GM19452 (cell line): Measurements from ENCODE around the gene GIT2.
"Not testable (repeated sequence)": the region's sequence is repeated elsewhere in the genome, so short reads cannot be mapped to it uniquely, and the experiment has no call there.

ENCODE experiments used
- ATAC-seq: cut with Tn5 transposase; IDR thresholded peaks from one replicate; pipeline ENCODE4 v1.9.1; 2021; ENCODE audit not compliant: unreplicated experiment

Gene GIT2

DNA sequence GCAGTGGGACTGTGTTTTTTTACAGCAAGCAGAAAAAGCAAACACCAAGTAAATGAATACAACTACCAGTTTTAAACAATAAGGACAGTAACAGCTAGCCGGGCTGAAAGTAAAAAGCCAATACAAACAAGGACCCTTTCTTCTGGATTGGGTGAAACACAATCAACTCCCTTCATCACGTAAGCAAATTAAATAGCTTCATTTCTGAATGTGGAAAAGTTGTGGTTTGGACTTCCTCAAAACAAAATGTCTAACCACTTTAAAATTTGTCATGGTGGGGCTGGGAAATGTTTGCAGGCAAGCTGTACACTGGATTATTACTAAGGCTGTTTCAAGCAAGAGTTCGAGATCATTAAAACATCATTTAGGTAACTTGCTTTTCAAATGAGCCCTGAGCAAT, 48.6 kb downstream of the GIT2 start:
- ATAC-seq: no peak

- no peak for ATAC-seq
Measured at GRCh38 chr12:109946913-109947312, 49.3 kb downstream of the GIT2 start.

- ATAC-seq: no peak
Measured at GRCh38 chr12:109946505-109946904, 49.7 kb downstream of the GIT2 start.

DNA sequence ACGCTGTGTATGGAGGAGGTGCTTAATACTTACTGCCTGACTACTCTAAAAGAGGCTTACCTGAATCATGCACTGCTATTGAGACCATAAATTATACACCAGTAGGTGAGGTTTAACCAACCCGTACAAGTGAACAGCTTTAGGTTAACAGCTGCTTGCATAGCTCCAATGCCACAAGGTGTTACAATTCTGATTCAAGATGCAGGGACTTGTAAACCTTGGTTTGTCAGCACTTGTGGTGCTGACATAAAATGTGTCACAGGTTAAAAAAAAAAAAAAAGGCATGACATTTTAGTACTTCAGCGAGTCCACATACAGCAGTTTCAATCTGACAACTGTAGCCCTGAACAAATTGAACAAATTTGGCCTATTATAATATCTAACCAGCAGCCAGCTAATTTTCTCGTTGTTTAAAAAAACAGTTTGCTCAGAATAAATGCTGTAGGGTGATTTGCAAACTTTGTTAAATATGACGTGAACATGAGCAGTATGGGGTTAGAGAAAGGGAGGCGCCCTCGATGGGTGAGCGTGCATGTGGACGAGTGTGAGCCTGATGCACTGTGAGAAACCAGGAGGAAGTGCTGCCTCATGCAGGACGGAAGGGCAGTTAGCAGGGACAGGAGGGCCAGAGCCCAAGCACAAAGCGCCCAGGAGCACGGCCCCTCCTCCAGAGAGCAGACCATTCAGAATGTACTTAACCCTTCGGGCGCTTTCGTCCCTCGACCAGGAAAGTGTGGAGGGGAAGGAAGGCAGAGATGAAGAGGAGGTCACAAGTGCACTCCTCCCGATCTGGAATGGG, 51.4 kb downstream of the GIT2 start:
- ATAC-seq: no peak

DNA sequence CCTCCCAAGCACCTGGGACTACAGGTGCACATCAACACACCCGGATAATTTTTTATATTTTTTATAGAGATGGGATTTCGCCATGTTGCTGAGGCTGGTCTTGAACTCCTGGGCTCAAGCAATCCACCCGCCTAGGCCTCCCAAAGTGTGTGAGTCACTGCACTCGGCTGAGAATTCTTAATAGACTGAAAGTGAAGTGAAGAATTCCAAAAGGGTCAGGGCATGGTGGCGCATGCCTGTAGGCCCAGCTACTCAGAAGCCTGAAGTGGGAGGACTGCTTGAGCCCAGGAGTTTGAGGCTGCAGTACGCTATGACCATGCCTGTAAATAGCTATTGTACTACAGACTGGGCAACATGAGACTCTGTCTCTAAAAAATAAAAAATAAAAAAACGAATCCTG, 52.4 kb downstream of the GIT2 start:
- ATAC-seq: no peak

DNA sequence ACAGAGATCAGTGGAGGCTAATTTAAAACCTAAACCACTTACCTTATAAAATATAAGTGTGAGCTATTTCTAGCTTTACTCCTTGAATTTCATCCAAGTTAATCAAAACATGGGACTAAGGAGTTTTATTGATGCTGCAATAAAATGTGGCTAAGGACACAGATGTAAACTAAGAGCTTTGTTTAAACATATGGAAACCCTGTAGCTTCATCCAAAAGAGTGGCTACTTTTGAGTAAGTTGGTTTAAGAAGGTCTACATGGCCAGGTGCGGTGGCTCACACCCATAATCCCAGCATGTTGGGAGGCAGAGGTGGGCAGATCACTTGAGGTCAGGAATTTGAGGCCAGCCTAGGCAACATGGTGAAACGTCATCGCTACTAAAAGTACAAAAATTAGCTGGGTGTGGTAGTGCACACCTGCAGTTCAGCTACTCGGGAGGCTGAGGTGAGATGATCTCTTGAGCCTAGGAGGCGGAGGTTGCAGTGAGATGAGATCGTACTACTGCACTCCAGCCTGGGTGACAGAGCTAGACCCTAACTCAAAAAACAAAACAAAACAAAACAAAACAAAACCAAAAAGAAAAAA, 55.7 kb downstream of the GIT2 start:
- ATAC-seq: no peak

- no peak for ATAC-seq
Measured at GRCh38 chr12:109939504-109939903, 56.7 kb downstream of the GIT2 start.

DNA sequence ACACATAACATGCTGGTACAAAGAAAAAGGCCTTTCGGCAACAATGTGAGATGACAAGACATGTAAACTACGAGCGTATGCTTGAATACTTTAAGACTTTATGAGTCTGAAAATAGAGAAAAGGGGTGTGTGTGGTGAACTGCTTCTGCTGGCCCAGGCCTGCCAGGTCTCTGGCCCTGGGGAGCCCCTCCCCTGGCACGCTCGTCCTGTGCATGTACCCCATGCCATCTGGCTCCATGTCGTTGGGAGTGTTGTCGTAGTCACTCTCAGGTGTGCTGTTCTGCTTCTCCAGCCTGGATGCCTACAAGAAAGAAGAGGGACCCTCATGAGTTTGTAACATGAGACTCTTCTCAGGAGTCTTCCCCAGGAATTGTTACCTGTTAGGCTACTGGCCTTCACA, 57.2 kb downstream of the GIT2 start:
- ATAC-seq: no peak

GRCh38 chr12:109937371-109937770, 58.8 kb downstream of the GIT2 start:
- ATAC-seq: no peak

DNA sequence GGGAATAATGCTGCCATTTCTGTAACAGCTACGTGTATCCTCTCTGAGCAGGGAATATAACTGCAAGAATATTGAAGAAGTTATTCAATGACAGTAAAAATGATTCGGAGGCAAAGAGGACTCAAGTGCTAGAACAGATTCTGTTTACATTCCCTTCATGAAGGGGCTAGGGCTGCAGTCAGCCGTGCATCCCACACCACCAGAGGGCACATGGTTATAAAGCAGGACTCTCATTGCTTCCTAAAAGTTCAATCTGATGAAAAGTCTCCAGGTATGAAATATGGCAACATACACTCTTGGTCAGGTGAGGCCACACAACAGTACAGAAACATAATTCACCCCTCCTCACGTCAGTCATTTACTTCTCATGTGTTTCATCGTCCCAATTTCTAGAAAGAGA, 62.1 kb downstream of the GIT2 start:
- ATAC-seq: no peak

- ATAC-seq: no peak
Measured at GRCh38 chr12:109932878-109933503, 63.2 kb downstream of the GIT2 start.

DNA sequence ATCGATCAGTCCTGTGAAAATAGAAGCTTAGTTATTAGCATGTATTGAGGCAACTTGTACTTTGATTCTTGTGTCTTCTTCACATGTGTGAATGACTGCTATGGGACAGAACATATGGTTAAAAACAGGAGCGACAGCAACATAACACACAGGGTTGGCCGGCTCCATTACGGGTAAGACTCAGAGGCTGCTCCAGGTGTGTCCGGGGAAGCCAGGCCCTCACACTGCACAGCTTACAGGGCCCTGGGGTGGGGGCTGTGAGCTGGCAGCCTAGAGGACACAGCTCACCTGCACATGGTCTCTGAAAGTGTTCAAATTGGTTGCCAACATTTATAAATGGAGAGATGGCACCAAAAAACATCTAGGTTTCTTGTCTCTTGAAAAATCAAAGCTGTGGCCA, 65.0 kb downstream of the GIT2 start:
- ATAC-seq: no peak

GRCh38 chr12:109930028-109930800, 66.0 kb downstream of the GIT2 start:
- ATAC-seq: no peak

DNA sequence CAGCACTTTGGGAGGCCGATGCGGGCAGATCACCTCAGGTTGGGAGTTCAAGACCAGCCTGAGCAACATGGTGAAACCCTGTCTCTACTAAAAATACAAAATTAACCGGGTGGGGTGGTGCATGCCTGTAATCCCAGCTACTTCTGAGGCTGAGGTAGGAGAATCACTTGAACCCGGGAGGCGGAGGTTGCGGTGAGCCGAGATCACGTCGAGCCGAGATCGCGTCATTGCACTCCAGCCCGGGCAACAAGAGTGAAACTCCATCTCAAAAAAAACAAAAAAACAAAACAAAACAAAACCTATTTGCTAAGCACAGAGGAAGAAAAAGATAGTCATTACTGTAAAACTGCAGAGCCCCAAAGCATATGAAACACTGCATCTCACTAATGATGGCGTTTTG, 66.8 kb downstream of the GIT2 start:
- ATAC-seq: not testable (repeated sequence)

GRCh38 chr12:109928058-109928656, 68.0 kb downstream of the GIT2 start:
- no peak for ATAC-seq

DNA sequence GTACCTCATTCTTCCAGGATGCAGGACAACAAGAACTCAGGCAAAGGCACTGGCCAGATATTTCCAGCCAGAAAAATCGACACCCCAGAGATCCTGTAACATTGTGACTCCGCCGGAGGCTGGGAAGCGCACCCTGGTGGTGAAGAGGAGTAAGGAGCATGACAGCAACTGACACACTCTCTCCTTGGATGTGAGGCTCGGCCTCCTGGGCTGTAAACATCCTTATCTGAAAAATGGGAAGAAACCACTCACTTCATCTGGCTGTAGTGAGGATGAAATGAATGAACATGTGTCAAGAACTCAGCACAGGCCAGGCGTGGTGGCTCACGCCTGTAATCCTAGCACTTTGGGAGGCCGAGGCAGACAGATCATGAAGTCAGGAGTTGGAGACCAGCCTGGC, 68.5 kb downstream of the GIT2 start:
- ATAC-seq: no peak

GRCh38 chr12:109926488-109927210, 69.5 kb downstream of the GIT2 start:
- no peak for ATAC-seq

GRCh38 chr12:109926016-109926415, 70.2 kb downstream of the GIT2 start:
- no peak for ATAC-seq

DNA sequence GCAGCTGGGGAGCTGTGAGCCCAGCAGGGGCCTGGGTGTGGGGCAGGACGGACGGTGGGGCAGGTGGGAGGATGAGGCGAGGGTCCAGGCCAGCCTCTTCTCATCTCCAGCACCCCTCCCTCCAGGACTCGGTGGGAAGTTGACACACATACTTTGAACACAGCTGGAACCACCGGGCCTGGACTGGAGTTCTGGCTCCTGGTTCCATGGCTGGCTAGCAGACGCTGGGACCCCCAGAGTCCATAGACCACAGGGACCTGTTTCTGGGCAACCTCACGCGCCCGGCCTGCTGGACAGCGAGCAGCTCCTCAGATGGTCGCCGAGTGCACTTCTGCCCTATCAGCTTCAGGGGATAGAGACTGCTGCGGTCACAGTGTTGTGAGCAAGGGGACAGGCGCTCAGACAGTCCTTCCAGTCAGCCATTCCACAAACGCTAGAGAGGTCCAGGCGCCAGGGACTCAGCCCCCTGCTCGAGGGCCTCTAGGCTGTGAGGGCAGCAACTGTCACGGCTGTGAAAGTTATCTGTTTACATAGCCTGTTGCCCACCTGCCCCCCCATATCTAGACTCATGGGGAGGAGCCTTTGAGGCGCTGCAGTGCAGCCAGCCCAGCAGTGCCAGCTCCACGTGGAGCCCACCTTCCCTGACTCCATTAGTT, 70.9 kb downstream of the GIT2 start:
- ATAC-seq: no peak
